PC-9 (cell line): ENCODE measurements around the gene PPM1E. TPM values are rescaled to one million over a fixed set of nuclear protein-coding genes. Genes with fewer than 3 reads are reported as not detected.

ENCODE experiments used
- BruUV-seq: library from RNA; stranded (reverse); fragments of 400-500 nt; replicated peaks from 2 replicates; lab custom pipeline; 2021; lab: Mats Ljungman, UMichigan
- CTCF ChIA-PET: fragments of 300-600 bp; sonication (Branson Sonifier 250); formaldehyde crosslinking; loops from one replicate; lab custom pipeline; 2022; ENCODE audit warnings: antibody characterized with exemption; lab: Charles Lee
- POLR2A ChIA-PET: fragments of 300-600 bp; sonication (Branson Sonifier 250); formaldehyde crosslinking; loops from one replicate; lab custom pipeline; 2022; ENCODE audit warnings: antibody characterized with exemption; ENCODE audit not compliant: unreplicated experiment; lab: Charles Lee
- DNase-seq, 2 experiments: peaks; one replicate each; pipeline versions ENCODE4 v3.0.0 to v3.0.0-alpha.2; 2015 to 2022; ENCODE audit warnings: mixed read lengths in 1 of 2
- H2AFZ ChIP-seq: fragments of 200-600 bp; sonication (generic); 2 replicates; pipeline ENCODE4 v1.8.1; 2017; ENCODE audit warnings: antibody characterized with exemption
- H3F3A ChIP-seq: fragments of 200-600 bp; sonication (generic); 2 replicates; pipeline ENCODE4 v1.8.1; 2017; ENCODE audit warnings: antibody characterized with exemption, mild to moderate bottlenecking, low read depth; ENCODE audit not compliant: insufficient read depth
- H3K27ac ChIP-seq: fragments of 200-600 bp; sonication (generic); 2 replicates; pipeline ENCODE4 v1.6.1; 2016; ENCODE audit warnings: mixed run types
- H3K27me3 ChIP-seq: fragments of 200-600 bp; sonication (generic); 2 replicates; pipeline ENCODE4 v1.6.1; 2016; ENCODE audit warnings: low read depth, mixed run types; ENCODE audit not compliant: insufficient read depth
- H3K36me3 ChIP-seq: fragments of 200-600 bp; sonication (generic); 2 replicates; pipeline ENCODE4 v1.6.1; 2016; ENCODE audit warnings: low read depth, mixed run types
- H3K4me1 ChIP-seq: fragments of 200-600 bp; sonication (generic); replicated peaks from 2 replicates; pipeline ENCODE4 v1.6.1; 2016; ENCODE audit warnings: mixed run types; ENCODE audit not compliant: insufficient read depth
- H3K4me2 ChIP-seq: fragments of 200-600 bp; sonication (generic); 2 replicates; pipeline ENCODE4 v1.6.1; 2017; ENCODE audit warnings: mixed run types
- H3K4me3 ChIP-seq: fragments of 200-600 bp; sonication (generic); 2 replicates; pipeline ENCODE4 v1.6.1; 2016; ENCODE audit warnings: mixed run types
- H3K79me2 ChIP-seq: fragments of 200-600 bp; sonication (generic); 2 replicates; pipeline ENCODE4 v1.6.1; 2017; ENCODE audit warnings: low read depth, mixed run types
- H3K9me2 ChIP-seq: fragments of 200-600 bp; sonication (generic); 2 replicates; pipeline ENCODE4 v1.8.1; 2017; ENCODE audit warnings: mild to moderate bottlenecking; ENCODE audit not compliant: insufficient read depth
- H3K9me3 ChIP-seq: fragments of 200-600 bp; sonication (generic); 2 replicates; pipeline ENCODE4 v1.8.1; 2016; ENCODE audit warnings: low read depth; ENCODE audit not compliant: insufficient read depth
- H4K20me1 ChIP-seq: fragments of 200-600 bp; sonication (generic); 2 replicates; pipeline ENCODE4 v1.8.1; 2017; ENCODE audit not compliant: insufficient read depth
- EZH2 ChIP-seq: fragments of 200-600 bp; sonication (generic); IDR thresholded peaks from 2 replicates; pipeline ENCODE4 v1.8.0; 2017; ENCODE audit warnings: antibody characterized with exemption, low read depth
- intact Hi-C: fragments of 100-400 bp; cut with micrococcal nuclease; formaldehyde crosslinking; loops from one replicate; pipeline ENCODE4 v1.10.0; 2022; ENCODE audit not compliant: unreplicated experiment
- total RNA-seq: library from RNA; stranded (reverse); gene quantifications from 2 replicates; pipeline ENCODE4 v1.2.3, GENCODE V29; 2021
- TF ChIP-seq, protein P1 (sequence below): fragments of 200-600 bp; sonication (generic); conservative IDR thresholded peaks from 2 replicates; pipeline ENCODE4 v1.6.1; 2017; ENCODE audit warnings: mixed run types, antibody characterized with exemption, mild to moderate bottlenecking, moderate library complexity

The PPM1E gene
- total RNA-seq, 1 experiment from 2014 or later = 0.04 TPM

DNA sequence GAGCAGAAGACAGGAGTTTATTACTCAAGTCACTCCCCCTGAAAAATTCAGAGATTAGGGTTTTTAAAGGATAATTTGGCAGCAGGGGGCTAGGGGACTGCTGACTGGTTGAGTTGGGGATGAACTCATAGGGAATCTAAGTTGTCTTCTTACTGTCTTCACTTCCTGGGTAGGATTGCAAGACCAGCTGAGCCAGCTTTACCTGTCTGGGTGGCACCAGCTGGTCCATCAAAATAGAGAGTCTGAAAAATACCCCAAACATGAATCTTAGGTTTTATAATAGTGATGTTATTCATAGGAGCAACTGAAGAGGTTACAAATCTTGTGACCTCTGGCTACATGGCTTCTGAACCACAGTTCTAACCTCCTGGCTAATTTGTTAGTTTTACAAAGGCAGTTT is 157.9 kb downstream of the PPM1E start:
- Histone ChIP-seq H3K9me3 (peaks cover 13% of the 10 kb centered on the region; the same call in 1 of the 2 replicates), H2AFZ (no peak overlapping the region), H3K36me3 (no peaks in the 10 kb centered on the region), H3K4me2 (peak overlapping the region; percentile 15; the same call in 1 of the 2 replicates), H3K9me2 (no peaks in the 10 kb centered on the region), H3K27me3 (no peaks in the 10 kb centered on the region), H3K79me2 (no peaks in the 10 kb centered on the region), H3K4me1 (peaks cover 10% of the 10 kb centered on the region), H4K20me1 (no peaks in the 10 kb centered on the region), H3F3A (no peaks in the 10 kb centered on the region), H3K4me3 (no peak overlapping the region), H3K27ac (no peak overlapping the region)
- intact Hi-C loops = no loop called here
- no TSS peak for BruUV-seq
- DNase-seq = no peak
- no peak for TF ChIP-seq EZH2
- TF ChIP-seq, protein P1, sequence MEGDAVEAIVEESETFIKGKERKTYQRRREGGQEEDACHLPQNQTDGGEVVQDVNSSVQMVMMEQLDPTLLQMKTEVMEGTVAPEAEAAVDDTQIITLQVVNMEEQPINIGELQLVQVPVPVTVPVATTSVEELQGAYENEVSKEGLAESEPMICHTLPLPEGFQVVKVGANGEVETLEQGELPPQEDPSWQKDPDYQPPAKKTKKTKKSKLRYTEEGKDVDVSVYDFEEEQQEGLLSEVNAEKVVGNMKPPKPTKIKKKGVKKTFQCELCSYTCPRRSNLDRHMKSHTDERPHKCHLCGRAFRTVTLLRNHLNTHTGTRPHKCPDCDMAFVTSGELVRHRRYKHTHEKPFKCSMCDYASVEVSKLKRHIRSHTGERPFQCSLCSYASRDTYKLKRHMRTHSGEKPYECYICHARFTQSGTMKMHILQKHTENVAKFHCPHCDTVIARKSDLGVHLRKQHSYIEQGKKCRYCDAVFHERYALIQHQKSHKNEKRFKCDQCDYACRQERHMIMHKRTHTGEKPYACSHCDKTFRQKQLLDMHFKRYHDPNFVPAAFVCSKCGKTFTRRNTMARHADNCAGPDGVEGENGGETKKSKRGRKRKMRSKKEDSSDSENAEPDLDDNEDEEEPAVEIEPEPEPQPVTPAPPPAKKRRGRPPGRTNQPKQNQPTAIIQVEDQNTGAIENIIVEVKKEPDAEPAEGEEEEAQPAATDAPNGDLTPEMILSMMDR = no peak
- POLR2A ChIA-PET = interaction anchor here (0.5 kb wide), 1 partner anchor 89 kb away, joined by 6 read pairs; no protein-coding TSS in a partner anchor
- CTCF ChIA-PET = no interaction called here

DNA sequence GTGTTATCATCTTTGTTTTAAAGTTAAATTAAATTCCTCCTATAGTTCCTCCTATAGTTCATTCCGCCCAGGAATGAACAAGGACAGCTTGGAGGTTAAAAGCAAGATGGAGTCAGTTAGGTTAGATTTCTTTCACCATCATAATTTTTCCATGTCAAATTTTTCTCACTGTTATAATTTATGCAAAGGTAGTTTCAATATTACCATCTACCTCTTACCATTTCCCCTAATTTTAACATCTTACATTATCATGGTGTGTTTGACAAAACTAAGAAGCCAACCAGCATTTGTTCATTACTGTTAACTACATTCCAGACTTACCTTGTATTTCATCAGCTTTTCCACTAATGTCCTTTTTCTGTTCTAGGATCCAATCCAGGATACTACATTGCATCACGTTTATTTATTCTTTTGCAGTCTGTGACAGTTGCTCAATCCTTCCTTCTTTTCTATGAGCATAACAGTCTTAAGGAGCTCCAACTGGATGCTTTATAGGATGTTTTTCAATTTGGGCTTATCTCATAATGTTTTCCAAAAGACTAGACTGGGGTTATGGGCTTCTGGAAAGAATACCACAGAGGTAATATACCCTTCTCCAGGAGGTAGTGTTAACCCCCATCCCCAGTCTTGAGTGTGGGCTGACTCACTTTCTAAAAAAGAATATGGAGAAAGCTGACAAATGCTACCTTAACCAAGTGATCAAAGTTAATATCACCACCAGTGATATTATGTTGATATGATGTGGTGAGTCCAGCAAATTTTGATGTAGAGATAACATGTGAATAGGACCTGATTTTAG is 158.5 kb downstream of the PPM1E start:
- H3K9me2 ChIP-seq = no peaks in the 10 kb centered on the region
- ChIA-PET POLR2A (interaction anchor here (0.5 kb wide), 1 partner anchor 90 kb away, joined by 6 read pairs; no protein-coding TSS in a partner anchor), CTCF (no interaction called here)
- no peak for DNase-seq
- no peaks in the 10 kb centered on the region for H4K20me1 ChIP-seq
- peaks cover 13% of the 10 kb centered on the region; the same call in 1 of the 2 replicates for H3K9me3 ChIP-seq
- H3K4me3 ChIP-seq = no peak overlapping the region
- H3K27ac ChIP-seq = no peak overlapping the region
- H3K79me2 ChIP-seq = no peaks in the 10 kb centered on the region
- TF ChIP-seq EZH2 = no peak
- TF ChIP-seq, protein P1 = no peak
- H2AFZ ChIP-seq = no peak overlapping the region
- H3K4me2 ChIP-seq = peak overlapping the region; percentile 15; the same call in 1 of the 2 replicates
- H3K36me3 ChIP-seq = no peaks in the 10 kb centered on the region
- H3F3A ChIP-seq = no peaks in the 10 kb centered on the region
- peaks cover 10% of the 10 kb centered on the region for H3K4me1 ChIP-seq
- H3K27me3 ChIP-seq = no peaks in the 10 kb centered on the region
- intact Hi-C loops = no loop called here
- BruUV-seq = no TSS peak

DNA sequence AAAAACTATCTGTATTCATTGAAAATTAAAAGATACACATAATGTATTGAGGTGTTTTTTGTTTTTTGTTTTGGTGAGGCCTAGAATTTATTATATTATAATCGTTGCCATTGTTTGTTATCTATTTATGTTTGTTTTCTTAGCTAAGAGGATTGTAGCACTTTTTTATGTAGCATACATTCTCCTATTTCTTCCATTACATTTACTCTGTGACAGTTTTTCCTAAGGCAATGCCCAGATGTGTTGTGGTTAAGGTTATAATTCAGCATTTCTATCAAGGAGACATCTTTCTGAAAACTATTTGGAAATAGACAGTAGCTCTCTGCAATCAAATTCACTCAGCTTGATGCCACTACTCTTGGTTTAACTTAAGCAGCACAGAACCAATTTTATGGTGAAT is 161.6 kb downstream of the PPM1E start:
- TF ChIP-seq, protein P1 = no peak
- TF ChIP-seq EZH2 = no peak
- no peak for DNase-seq
- Histone ChIP-seq H3K4me1 (peaks cover 10% of the 10 kb centered on the region), H3K27ac (no peak overlapping the region), H3K9me3 (peaks cover 1% of the 10 kb centered on the region; the same call in 1 of the 2 replicates), H3K27me3 (0 out of 2 replicates have a peak, but pooled peaks cover 4% of the 10 kb centered on the region), H4K20me1 (no peaks in the 10 kb centered on the region), H3K79me2 (no peaks in the 10 kb centered on the region), H3K9me2 (no peaks in the 10 kb centered on the region), H3K4me2 (no peak overlapping the region), H3F3A (no peaks in the 10 kb centered on the region), H2AFZ (no peak overlapping the region), H3K36me3 (no peaks in the 10 kb centered on the region), H3K4me3 (no peak overlapping the region)
- ChIA-PET POLR2A (no interaction called here), CTCF (no interaction called here)
- intact Hi-C loops = no loop called here
- BruUV-seq = no TSS peak
